Endothelial cell (in vitro differentiated cells): Measurements from ENCODE around the gene AKNA. TPM values are rescaled to one million over a fixed set of nuclear protein-coding genes. Genes with fewer than 3 reads are reported as not detected.

ENCODE experiments used
- DNase-seq: peaks from one replicate; pipeline ENCODE4 v3.0.0; 2021; ENCODE audit warnings: low spot score
- H3K27ac Mint-ChIP-seq: one replicate; pipeline ENCODE4 v1.8.0; 2021; ENCODE audit warnings: mixed read lengths, inconsistent platforms; ENCODE audit not compliant: unreplicated experiment
- H3K27me3 Mint-ChIP-seq: one replicate; pipeline ENCODE4 v1.8.0; 2021; ENCODE audit warnings: mild to moderate bottlenecking, moderate library complexity, mixed read lengths, inconsistent platforms; ENCODE audit not compliant: unreplicated experiment
- H3K36me3 Mint-ChIP-seq: one replicate; pipeline ENCODE4 v1.8.0; 2021; ENCODE audit warnings: mild to moderate bottlenecking, low read depth, mixed read lengths, inconsistent platforms; ENCODE audit not compliant: unreplicated experiment
- H3K4me1 Mint-ChIP-seq: one replicate; pipeline ENCODE4 v1.8.0; 2021; ENCODE audit warnings: mild to moderate bottlenecking, mixed read lengths, inconsistent platforms; ENCODE audit not compliant: unreplicated experiment
- H3K4me3 Mint-ChIP-seq: one replicate; pipeline ENCODE4 v1.8.0; 2021; ENCODE audit warnings: mild to moderate bottlenecking, mixed read lengths, inconsistent platforms; ENCODE audit not compliant: unreplicated experiment
- H3K9me3 Mint-ChIP-seq: one replicate; pipeline ENCODE4 v1.8.0; 2021; ENCODE audit warnings: mixed read lengths, inconsistent platforms; ENCODE audit not compliant: unreplicated experiment
- total RNA-seq: library from RNA; stranded (reverse); fragmentation: NEBNext Ultra II Directional; extraction: Animal tissue kit (Norgen Biotek cat#: 25700); gene quantifications from one replicate; pipeline ENCODE4 v1.2.1, GENCODE V29; 2021; ENCODE audit not compliant: unreplicated experiment
- TF ChIP-seq, protein P1 (sequence below): fragments of 200-600 bp; sonication (generic); IDR thresholded peaks from one replicate; pipeline ENCODE4 v1.5.0; 2021; ENCODE audit warnings: antibody characterized with exemption; ENCODE audit not compliant: unreplicated experiment

AKNA gene
- total RNA-seq, 1 donor from 2014 or later, result 79.1 TPM

DNA sequence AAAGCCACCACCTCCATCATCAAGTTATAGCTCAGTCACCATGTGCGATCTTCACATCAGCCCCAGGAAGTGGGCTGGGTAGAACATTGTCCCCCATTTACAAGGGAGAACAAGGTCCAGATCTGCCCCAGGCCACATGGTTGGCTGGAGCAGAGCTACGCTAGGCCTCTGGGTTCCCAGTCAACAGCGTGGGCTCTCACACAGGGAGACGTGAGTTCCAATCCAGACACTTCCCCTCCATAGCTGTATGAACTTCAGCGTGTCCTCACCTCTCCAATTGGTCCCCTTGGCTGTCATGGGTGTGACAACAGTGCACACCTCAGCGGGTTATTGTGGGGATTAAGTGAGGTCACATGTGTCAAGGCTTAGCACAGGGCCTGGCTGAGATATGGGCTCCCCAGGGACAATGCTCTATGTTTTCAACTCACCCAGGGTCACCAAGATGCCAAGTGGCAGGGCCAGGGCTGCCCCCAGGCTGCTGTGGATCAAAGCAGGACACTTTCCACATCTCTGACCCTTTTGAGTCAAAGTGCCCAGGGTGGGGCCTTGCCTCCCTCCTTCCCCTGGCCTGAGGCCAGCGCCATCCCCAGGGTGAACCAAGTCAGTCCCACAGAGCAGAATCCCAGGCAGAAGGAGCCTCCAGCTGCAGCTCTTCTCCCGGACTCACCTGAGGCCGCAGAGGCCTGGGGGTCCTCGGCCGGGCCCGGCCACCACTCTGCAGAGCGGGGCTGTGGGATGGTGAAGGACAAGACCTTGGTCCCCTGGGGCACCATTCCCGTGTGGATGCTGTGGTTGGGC lies 19.8 kb downstream of the AKNA start:
- TF ChIP-seq, protein P1, sequence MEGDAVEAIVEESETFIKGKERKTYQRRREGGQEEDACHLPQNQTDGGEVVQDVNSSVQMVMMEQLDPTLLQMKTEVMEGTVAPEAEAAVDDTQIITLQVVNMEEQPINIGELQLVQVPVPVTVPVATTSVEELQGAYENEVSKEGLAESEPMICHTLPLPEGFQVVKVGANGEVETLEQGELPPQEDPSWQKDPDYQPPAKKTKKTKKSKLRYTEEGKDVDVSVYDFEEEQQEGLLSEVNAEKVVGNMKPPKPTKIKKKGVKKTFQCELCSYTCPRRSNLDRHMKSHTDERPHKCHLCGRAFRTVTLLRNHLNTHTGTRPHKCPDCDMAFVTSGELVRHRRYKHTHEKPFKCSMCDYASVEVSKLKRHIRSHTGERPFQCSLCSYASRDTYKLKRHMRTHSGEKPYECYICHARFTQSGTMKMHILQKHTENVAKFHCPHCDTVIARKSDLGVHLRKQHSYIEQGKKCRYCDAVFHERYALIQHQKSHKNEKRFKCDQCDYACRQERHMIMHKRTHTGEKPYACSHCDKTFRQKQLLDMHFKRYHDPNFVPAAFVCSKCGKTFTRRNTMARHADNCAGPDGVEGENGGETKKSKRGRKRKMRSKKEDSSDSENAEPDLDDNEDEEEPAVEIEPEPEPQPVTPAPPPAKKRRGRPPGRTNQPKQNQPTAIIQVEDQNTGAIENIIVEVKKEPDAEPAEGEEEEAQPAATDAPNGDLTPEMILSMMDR, result no peak
- Mint-ChIP-seq H3K36me3 (peaks cover 27% of the 10 kb centered on the region), H3K4me3 (no peak overlapping the region), H3K27me3 (peaks cover 6% of the 10 kb centered on the region), H3K9me3 (no peaks in the 10 kb centered on the region), H3K4me1 (peaks cover 42% of the 10 kb centered on the region), H3K27ac (no peak overlapping the region)
- no peak for DNase-seq

DNA sequence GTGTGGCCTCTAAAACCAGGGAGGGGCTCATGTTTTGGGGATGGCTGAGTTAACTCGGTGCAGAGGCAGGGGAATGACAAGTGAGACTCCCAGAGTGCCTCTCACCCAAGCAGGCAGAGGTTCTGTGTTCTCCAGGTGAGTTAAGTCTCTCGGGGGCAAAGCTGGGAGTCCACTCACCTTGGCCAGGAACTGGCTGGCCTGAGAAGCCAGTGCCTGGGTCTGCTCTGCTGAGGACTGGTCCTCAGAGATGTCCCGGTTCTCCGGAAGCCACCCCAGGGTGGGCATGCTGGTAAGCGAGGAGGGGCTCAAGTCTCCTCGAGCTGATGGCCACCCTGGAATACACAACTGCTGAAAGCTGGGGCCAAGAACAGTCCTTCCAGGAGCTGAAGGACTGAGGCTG lies 20.4 kb downstream of the AKNA start:
- DNase-seq, result no peak
- Mint-ChIP-seq H3K36me3 (peaks cover 27% of the 10 kb centered on the region), H3K4me3 (no peak overlapping the region), H3K4me1 (peaks cover 37% of the 10 kb centered on the region), H3K27ac (no peak overlapping the region), H3K27me3 (peaks cover 7% of the 10 kb centered on the region), H3K9me3 (no peaks in the 10 kb centered on the region)
- TF ChIP-seq, protein P1, result no peak

DNA sequence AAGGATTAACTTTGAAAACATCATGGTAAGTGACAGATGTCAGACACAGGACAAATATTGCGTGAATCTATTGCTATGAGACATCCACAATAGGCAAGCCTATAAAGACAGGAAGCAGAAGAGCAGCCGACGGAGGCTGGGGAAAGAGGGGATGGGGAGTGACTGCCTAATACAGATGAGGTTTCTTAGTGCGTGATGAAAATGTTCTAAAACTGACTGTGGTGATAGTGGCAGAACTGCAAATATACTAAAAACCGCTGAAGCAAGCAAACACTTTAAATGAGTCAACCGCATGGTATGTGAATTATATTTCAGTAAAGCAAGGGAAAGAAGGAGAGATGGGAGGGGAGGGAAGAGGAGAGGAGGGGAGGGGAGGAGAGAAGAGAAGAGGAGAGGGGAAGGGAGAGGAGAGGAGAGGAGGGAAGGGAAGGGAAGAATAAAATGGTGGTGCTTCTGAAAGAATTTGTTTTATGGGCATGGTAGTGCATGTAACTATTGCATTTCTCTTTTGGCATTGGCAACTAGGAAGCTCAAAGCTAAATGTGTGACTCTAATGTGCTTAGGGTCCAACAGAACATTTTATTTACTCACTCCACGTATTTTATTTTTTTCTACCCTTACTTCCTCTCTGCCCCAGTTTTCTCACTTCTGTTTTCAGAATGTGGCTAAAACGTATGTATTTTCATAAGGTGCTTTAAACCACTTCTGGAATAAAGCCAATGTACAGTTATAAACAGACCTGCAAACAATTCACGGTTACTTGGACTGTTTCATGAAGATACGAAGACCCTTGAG lies 21.3 kb downstream of the AKNA start:
- Mint-ChIP-seq H3K4me1 (peaks cover 29% of the 10 kb centered on the region), H3K4me3 (peak overlapping the region; percentile 42), H3K9me3 (no peaks in the 10 kb centered on the region), H3K36me3 (peaks cover 29% of the 10 kb centered on the region), H3K27me3 (peaks cover 7% of the 10 kb centered on the region), H3K27ac (no peak overlapping the region)
- no peak for DNase-seq
- TF ChIP-seq, protein P1, result no peak

DNA sequence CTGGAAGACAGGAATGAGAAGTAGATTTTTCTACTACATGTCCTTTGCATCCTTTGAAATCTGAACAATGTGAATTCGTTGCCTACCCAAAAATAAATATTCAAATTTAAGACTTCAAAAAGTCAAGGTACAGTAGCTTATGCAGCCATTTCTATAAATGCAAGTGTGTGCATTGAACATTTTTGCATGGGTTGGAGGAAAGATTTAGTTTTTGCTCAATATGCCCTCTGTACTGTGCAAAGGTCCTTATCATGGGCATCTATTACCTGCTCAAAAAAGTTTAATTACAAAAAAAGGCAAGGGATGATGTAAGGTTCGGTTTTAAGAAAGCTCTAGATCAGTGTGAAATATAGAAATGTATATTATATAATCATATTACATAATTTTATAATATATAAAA lies 22.6 kb downstream of the AKNA start:
- H3K4me1 Mint-ChIP-seq, result peaks cover 18% of the 10 kb centered on the region
- no peak for DNase-seq
- TF ChIP-seq, protein P1, result no peak
- H3K9me3 Mint-ChIP-seq, result no peaks in the 10 kb centered on the region
- no peak overlapping the region for H3K27ac Mint-ChIP-seq
- H3K4me3 Mint-ChIP-seq, result no peak overlapping the region
- H3K27me3 Mint-ChIP-seq, result peaks cover 10% of the 10 kb centered on the region
- peaks cover 42% of the 10 kb centered on the region for H3K36me3 Mint-ChIP-seq
